HG02763 (cell line): ENCODE data around the gene CHD5.

ENCODE experiments used
- ATAC-seq: cut with Tn5 transposase; IDR thresholded peaks from one replicate; pipeline ENCODE4 v1.9.1; 2021; ENCODE audit warnings: mild to moderate bottlenecking, moderate library complexity; ENCODE audit not compliant: unreplicated experiment

Gene CHD5

DNA sequence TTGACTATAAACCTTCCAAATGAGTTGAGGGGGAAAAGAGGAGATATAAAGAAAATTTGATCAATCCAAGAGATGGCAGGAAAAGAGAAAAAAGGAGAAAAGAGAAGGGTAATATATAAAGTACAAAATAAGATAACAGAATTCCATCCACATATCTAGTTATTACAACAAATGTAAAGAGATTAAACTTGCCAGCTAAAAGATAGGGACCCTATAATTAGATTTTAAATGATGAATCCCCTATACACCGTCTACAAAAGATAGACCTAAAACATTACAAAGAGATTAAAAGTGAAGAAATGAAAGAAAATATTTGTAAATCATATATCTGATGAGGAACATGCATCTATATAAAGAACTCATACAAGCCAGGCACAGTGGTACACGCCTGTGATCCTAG is 63.1 kb downstream of the CHD5 start:
- no peak for ATAC-seq

DNA sequence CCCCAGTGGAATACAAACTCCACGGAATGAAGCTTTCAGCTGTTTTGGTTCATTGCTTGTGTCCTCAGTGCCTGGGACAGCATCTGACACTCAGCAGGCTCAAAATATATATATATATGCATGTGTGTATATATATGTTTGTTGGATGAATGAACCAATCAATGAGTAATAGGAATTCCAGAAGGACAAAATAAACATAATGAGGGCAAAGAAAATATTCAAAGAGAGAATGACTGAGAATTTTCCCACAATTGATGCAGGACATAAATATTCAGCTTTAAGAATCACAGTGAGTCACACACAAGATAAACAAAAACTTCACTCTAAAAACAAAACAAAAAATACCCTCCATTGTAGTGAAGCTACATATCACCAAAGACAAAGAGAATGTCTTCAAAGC is 64.0 kb downstream of the CHD5 start:
- no peak for ATAC-seq

GRCh38 chr1:6113745-6114144 is 66.4 kb downstream of the CHD5 start:
- no peak for ATAC-seq

DNA sequence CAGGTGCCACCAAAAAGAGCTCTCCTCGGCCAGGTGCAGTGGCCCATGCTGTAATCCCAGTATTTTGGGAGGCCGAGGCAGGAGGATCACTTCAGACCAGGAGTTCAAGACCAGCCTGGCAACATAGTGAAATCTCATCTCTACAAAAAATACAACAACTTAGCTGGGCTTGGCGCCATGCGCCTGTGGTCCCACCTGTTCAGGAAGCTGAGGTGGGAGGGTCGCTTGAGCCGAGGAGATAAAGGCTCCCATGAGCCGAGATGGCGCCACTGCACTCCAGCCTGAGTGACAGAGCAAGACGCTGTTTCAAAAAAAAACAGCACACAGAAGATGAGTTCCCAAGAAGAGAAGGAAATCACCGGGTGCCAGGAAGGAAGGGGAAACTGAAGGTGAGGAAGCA is 67.0 kb downstream of the CHD5 start:
- no peak for ATAC-seq

DNA sequence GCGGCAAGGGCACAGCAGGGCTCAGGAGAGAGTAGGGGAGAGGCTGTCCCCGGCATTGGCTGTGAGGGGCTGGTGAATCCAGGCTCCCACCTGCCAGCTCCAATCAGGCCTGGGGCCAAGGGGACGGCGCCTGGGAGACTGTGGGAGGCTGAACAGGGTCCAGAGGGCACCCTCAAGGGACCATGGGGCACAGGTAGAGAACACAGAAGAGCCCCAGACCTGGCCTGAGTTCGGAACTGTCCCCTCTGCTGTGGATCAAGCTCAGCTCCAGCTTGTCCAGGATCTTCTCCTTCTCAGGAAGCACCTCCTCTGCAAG is 67.5 kb downstream of the CHD5 start:
- ATAC-seq, result no peak

DNA sequence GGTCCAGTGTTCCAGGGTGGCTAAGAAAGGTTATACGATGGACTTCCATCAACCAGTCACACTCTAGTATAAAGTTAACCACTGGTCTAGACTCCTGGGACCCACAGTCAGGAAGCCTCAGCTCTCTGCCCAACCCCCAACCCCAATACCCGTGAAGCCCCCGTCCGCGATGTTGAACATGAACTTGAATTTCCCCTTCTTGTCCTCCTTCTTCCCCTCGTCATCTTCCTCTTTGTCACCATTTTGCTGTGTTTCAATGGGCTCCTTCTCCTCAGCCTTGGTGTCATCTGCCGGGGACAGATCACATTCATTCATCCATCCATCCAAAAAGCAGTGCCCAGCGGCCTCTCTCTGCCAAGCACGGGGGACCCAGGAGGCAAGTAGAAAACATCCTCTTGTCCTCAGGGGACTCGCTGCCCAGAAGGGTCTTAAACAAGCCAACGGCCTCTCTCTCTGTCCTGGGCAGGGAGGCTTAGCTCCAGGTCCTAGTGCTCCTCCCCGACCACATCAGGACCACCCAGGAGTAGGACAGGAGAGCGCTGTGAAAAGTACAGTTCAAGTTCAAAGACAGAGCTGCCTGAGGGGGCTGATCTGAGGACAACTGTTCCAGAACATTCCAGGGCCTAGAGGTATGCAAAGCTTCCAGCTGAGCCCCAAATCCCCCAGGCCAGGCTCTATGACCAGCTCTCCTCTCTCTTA is 68.0 kb downstream of the CHD5 start:
- ATAC-seq, result no peak

GRCh38 chr1:6111571-6111970 is 68.5 kb downstream of the CHD5 start:
- ATAC-seq, result no peak

DNA sequence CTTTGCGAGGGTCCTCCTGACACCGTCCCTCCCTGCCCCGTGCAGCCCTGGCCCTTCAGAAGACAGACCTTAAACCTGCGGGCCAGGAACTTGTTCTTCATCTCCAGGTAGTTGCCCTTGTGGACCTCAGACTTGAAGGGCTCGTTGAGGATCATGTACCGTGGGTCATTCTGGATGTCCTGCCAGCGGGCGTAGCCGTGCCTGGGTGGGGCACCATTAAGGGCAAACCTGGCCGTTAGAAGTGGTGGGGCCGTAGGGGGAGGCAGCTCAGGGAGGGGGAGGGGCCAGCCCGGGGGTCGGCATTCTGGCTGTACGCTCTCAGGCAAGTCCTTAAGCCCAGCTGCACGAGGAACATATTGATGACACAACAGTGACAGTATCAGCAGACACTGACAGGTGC is 69.8 kb downstream of the CHD5 start:
- no peak for ATAC-seq

GRCh38 chr1:6109688-6110087 is 70.4 kb downstream of the CHD5 start:
- ATAC-seq, result no peak

- ATAC-seq, result no peak
Measured at GRCh38 chr1:6108937-6109614, 71.0 kb downstream of the CHD5 start.

- ATAC-seq, result no peak
Measured at GRCh38 chr1:6108476-6108875, 71.6 kb downstream of the CHD5 start.

DNA sequence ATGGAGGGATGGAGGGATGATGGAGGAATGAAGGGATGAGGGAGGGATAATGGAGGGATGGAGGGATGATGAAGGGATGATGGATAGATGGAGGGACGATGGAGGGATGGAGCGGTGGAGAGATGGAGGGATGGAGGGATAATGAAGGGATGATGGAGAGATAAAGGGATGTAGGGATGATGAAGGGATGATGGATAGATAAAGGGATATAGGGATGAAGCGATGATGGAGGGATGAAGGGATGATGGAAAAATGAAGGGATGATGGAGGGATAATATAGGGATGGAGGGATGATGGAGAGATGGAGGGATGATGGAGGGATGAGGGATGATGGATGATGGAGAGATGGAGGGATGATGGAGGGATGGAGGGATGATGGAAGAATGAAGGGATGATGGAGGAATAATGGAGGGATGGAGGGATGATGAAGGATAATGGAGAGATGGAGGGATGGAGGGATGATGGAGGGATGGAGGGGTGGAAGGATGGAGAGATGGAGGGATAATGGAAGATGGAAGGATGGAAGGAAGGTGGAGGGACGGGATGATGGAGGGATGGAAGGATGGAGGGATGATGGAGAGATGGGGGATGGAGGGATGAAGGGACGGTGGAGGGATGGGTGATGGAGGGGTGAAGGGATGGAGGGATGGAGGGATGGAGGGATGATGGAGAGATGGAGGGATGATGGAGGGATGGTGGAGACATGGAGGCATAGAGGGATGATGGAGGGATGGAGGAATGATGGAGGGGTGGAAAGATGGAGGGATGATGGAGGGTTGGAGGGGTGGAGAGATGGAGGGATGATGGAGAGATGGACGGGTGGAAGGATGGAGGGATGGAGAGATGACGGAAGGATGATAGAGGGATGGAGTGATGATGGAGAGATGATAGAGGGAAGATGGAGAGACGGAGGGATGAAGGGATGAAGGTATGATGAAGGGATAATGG is 72.4 kb downstream of the CHD5 start:
- ATAC-seq, result no peak

- ATAC-seq, result no peak
Measured at GRCh38 chr1:6106977-6107376, 73.1 kb downstream of the CHD5 start.

DNA sequence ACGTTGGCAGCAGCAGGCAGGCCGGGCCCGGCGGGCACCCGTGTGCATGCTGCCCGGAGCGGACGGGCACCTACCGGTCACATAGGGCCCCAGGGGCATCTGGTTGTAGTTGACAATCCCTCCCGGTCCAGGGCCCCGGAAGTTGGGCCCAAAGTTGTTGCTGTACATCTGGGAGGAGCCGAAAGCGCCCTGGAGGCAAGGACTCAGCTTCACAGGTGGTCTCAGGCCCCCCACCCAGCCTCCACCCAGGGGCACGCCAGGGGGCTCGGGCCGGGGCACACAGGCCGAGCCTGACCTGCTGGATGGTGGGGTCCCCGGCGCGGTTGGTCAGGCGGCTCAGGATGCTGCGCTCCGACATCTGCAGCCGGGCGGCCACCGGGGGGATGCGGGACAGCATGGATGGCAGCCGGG is 73.8 kb downstream of the CHD5 start:
- no peak for ATAC-seq

DNA sequence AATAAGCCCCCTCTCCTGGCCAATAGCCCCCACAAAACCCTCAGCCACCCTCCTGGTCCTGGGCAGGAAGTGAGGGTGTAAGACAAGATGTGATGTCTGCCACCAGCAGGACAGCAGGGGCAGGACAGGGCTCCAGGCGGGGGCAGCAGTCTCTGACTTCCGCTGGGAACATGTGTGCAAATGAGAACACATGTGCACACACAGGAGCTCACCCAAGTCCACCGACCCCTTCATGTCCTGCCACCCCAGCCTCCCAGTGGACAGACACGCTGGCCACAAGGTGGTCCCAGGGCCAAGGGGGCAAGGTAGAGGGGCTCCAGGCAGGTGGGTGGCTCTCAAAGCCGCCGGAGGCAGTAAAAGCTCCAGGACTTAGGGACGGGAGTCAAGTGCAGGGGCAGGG is 74.4 kb downstream of the CHD5 start:
- no peak for ATAC-seq

- ATAC-seq, result no peak
Measured at GRCh38 chr1:6105218-6105679, 74.9 kb downstream of the CHD5 start.

- ATAC-seq, result no peak
Measured at GRCh38 chr1:6104631-6105030, 75.5 kb downstream of the CHD5 start.

GRCh38 chr1:6103854-6104530 is 76.1 kb downstream of the CHD5 start:
- ATAC-seq, result no peak

DNA sequence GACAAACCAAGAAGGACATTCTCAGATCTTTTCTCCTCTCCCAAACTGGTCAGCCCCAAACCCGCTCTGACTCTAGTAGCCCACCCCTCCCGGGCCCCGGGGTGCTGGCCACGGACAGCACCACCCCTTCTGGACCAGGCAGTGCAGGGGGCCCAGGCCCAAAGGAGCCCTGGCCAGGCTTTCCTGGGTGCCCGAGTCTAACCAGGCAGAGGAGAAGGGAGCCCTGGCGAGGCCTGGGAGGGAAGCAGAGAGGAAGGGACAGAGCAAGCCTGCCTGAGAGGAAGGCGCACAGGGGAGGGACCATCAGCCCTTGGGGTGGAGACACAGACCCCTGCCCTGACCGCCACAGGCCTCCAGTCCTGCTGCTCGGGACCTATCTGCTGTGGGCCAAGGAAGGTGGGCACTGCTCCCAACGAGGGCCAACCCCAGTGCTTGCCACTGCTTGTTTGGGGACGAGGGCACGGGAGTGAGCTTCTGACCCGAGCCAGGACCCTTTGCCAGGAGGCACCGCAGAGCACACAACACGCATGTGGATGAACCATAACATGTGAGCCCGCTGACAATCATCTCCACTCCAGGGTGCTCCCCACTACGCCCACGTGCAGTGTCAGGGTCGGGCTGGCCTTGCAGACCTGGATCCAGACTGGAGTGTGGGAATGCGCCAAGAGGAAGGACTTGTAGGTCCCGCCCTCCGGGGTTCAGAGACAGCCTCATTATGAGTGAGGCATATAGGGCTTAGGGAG is 76.8 kb downstream of the CHD5 start:
- ATAC-seq, result no peak

- no peak for ATAC-seq
Measured at GRCh38 chr1:6102532-6102845, 77.6 kb downstream of the CHD5 start.
